Omental fat pad (tissue), 4 donors: Measurements from ENCODE around the gene MSLN. TPM values are rescaled to one million over a fixed set of nuclear protein-coding genes. Genes with fewer than 3 reads are reported as not detected.

Experiments used
- ATAC-seq: fragments of 150-250 bp; one replicate; pipeline ENCODE4 v1.9.1; 2016; ENCODE audit warnings: mild to moderate bottlenecking, moderate library complexity; ENCODE audit not compliant: low FRiP score
- DNase-seq: peaks from one replicate; pipeline ENCODE4 v3.0.0-alpha.2; 2019; ENCODE audit warnings: low spot score
- CTCF ChIP-seq, 3 donors: fragments of 450-650 bp; IDR thresholded peaks; one replicate each; pipeline ENCODE4 v1.5.1; 2016 to 2017; ENCODE audit warnings: antibody characterized with exemption in 3 of 3, mild to moderate bottlenecking in 3 of 3, moderate library complexity in 2 of 3
- total RNA-seq, 4 donors: library from RNA; depleted of rRNA; stranded (reverse); fragments of >200 nt; gene quantifications; one replicate each; pipeline ENCODE4 v1.1.0, GENCODE V29; 2016

MSLN gene
- total RNA-seq, 4 donors from 2014 or later: 1.1 to 355 (median 129) TPM

DNA sequence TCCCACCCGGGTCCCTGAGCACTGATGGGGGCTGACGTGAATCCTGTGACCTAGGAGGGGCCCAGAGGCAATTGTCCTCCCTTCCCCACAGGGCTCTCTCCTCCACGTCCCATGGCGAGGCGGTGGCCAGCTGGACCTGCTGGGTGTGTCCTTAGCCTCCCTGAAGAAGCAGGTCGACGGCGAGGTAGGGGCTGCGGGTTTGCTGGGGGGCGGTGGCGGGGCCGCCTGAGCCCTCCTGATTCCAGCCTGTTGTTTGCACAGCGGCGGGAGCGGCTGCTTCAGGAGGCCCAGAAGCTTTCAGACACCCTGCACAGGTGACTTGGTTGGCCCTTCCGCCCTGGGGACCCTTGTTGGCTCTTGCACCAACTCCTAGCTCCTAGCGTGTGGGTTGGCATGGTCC, 29.6 kb downstream of the MSLN start:
- DNase-seq (no peak), ATAC-seq (no peak)
- TF ChIP-seq CTCF (IDR thresholded peaks at IDR 0.05): no peak

GRCh38 chr16:791131-791530, 30.6 kb downstream of the MSLN start:
- TF ChIP-seq CTCF (IDR thresholded peaks at IDR 0.05): no peak

DNA sequence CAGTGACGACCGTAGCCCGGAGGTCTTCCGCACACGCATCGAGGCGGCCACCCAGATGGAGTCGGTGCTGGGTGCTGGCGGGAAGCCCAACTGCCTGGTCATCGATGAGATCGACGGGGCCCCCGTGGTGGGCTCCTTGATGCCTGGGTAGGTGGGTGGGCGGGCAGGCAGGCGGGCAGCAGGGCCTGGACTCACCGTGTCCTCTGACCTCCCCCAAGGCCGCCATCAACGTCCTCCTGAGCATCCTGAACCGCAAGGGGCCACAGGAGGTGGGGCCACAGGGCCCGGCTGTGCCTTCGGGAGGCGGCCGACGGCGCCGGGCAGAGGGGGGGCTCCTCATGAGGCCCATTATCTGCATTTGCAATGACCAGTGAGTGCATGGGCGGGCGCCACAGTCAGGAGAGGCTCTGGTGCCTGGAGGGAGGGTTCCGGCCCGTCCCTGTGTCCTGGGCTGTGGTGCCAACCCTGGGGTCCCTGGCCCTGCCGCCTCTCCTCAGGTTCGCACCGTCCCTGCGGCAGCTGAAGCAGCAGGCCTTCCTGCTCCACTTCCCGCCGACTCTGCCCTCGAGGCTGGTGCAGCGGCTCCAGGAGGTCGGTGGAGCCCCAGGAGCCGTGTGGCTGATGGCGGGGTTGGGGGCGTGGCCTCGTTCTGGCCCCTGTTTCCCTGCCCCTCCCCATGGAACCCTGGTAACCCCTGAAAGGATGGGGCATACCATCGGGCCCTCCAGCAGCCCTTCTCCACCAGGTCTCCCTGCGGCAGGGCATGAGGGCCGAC, 31.9 kb downstream of the MSLN start:
- TF ChIP-seq CTCF (IDR thresholded peaks at IDR 0.05): no peak
- no peak for ATAC-seq

More at GRCh38 chr16:791131-791530, 30.6 kb downstream of the MSLN start:
- DNase-seq (no peak), ATAC-seq (no peak)

GRCh38 chr16:793414-793813, 32.9 kb downstream of the MSLN start:
- ATAC-seq: no peak
- DNase-seq: no peak
- TF ChIP-seq CTCF (IDR thresholded peaks at IDR 0.05): no peak

More for the DNA sequence above, 31.9 kb downstream of the MSLN start:
- no peak for DNase-seq

DNA sequence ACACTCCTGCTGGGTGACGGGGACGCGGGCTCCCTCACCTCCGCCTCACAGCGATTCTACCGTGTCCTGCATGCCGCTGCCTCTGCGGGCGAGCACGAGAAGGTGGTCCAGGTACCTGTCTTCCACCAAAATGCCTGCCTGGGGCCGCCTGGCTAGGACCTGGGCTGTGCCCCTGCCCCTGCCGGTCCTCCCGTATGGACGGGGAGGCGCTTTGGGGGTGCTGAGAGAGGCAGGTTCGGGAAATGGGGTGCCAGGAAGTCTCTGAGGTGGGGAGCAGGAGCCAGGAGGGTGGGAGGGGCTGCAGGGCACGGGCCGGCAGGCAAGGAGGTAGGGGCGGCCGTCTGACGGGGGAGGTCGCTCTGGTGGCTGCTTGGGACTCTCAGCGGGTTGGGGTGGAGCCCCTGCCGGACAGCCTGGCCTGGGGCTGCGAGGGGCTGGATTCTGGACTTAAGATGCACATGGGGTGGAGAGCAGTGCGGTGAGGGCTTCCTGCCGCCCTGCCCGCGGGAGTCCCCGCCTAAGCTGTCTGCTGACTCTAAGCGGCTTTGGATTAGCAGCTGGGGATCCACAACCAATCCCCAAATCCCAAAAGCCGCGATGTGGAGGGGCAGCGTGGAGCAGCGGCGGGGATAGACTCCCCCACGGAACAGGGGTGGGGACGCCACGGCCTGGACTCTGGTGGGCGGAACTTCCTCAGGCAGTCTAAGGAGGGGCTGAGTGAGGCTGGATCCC, 33.7 kb downstream of the MSLN start:
- DNase-seq: no peak

GRCh38 chr16:794853-795466, 34.4 kb downstream of the MSLN start:
- ATAC-seq (no peak), DNase-seq (no peak)
- TF ChIP-seq CTCF (IDR thresholded peaks at IDR 0.05): no peak

More for the DNA sequence above, 33.7 kb downstream of the MSLN start:
- no peak for TF ChIP-seq CTCF (IDR thresholded peaks at IDR 0.05)
- no peak for ATAC-seq
